Measurements from ENCODE around the gene HBS1L. TPM values are rescaled to one million over a fixed set of nuclear protein-coding genes. Genes with fewer than 3 reads are reported as not detected.

The HBS1L gene
- polyA plus RNA-seq (2012; rRNA removed): 19.0 and 24.3 TPM in 2 replicates
- 29.0 and 36.8 TPM in 2 replicates for polyA plus RNA-seq (2012; cell fraction: cytosol; rRNA removed)
- 6.9 and 19.7 TPM in 2 replicates for polyA plus RNA-seq (2012; cell fraction: nucleus; rRNA removed)

GRCh38 chr6:135054569-135055498, at the start of gene HBS1L:
HBS1L (minus strand) TSS chr6:135054822; CDS start chr6:135054691, 131 bp downstream.
- Histone ChIP-seq H2AFZ (ENCODE audit: low read depth) (peak within 1 kb of the TSS; percentile 99), H3K4me1 (ENCODE audit: control insufficient read depth in 1 of 2, insufficient read depth in 2 of 2, low read depth in 1 of 2, low read length in 1 of 2) (peaks cover 0 to 10% of the 10 kb centered on the region in 2 experiments; a peak in 2 of 4 replicates), H3K27me3 (ENCODE audit: insufficient read depth) (no peaks in the 10 kb centered on the region), H4K20me1 (ENCODE audit: insufficient read depth) (peaks cover 7% of the 10 kb centered on the region; the same call in 1 of the 2 replicates), H3F3A (replicated peaks; ENCODE audit: insufficient read depth) (no peaks in the 10 kb centered on the region), H3K4me2 (peak within 1 kb of the TSS; percentile 81), H3K9me3 (no peaks in the 10 kb centered on the region), H3K9me2 (no peaks in the 10 kb centered on the region), H3K4me3 (ENCODE audit: low read depth in 2 of 2, low read length in 1 of 2) (peak within 1 kb of the TSS; percentile 92), H3K27ac (ENCODE audit: low read depth in 2 of 2, low read length in 1 of 2) (peak within 1 kb of the TSS; percentile 76 to 85), H3K79me2 (ENCODE audit: insufficient read depth) (peaks cover 47% of the 10 kb centered on the region), H3K9ac (peak within 1 kb of the TSS; percentile 88), H3K36me3 (replicated peaks in 1 of 2; ENCODE audit: control insufficient read depth in 1 of 2, insufficient read depth in 2 of 2, low read length in 1 of 2) (peaks cover 0 to 6% of the 10 kb centered on the region in 2 experiments)
- WGBS (ENCODE audit: low lambda C conversion rate): 41% methylated on average over 24 of the region's 53 CpGs
- POLR2A ChIA-PET: interaction anchor here (0.6 to 1.2 kb wide), 3 partner anchors 11 to 177 kb away, joined by 3 to 4 read pairs (median 3); no protein-coding TSS in a partner anchor
- CTCF ChIA-PET: no interaction called here
- DNase-seq: peak; percentile 95
- no peak for TF ChIP-seq RFX5 (IDR thresholded peaks at IDR 0.05; ENCODE audit: low read length)
- 0 out of 2 replicates have a peak, but pooled peaks have one; percentile 6 for TF ChIP-seq SIN3A (IDR thresholded peaks at IDR 0.05; ENCODE audit: borderline replicate concordance, low read depth, low read length)
- no peak for TF ChIP-seq MEF2A (IDR thresholded peaks at IDR 0.05; ENCODE audit: borderline replicate concordance, low read depth)
- TF ChIP-seq CHD2 (IDR thresholded peaks at IDR 0.05; ENCODE audit: low read length, partially characterized antibody): peak; percentile 89
- peak; percentile 96 for TF ChIP-seq TAF1 (IDR thresholded peaks at IDR 0.05; ENCODE audit: borderline replicate concordance, low read depth, low read length)
- no peak for TF ChIP-seq TCF12 (IDR thresholded peaks at IDR 0.05)
- no peak for TF ChIP-seq REST (IDR thresholded peaks at IDR 0.05; ENCODE audit: low read depth, low read length)
- TF ChIP-seq USF1 (IDR thresholded peaks at IDR 0.05; ENCODE audit: borderline replicate concordance, low read depth): no peak
- TF ChIP-seq GABPA (IDR thresholded peaks at IDR 0.05; ENCODE audit: low read depth): no peak
- no peak for TF ChIP-seq FOXM1 (IDR thresholded peaks at IDR 0.05; ENCODE audit: low read depth)
- no peak for TF ChIP-seq FOSL2 (IDR thresholded peaks at IDR 0.05; ENCODE audit: borderline replicate concordance, low read depth)
- no peak for TF ChIP-seq ZBTB33 (IDR thresholded peaks at IDR 0.05; ENCODE audit: borderline replicate concordance, low read depth)
- no peak for TF ChIP-seq FOXJ3 (CRISPR knock-in tag; IDR thresholded peaks at IDR 0.05)
- no peak for TF ChIP-seq CTCF (IDR thresholded peaks at IDR 0.05)
- TF ChIP-seq NFIC (IDR thresholded peaks at IDR 0.05; ENCODE audit: borderline replicate concordance): no peak
- TF ChIP-seq YY1 (IDR thresholded peaks at IDR 0.05; ENCODE audit: low read depth): peak; percentile 96
- TF ChIP-seq IRF3 (IDR thresholded peaks at IDR 0.05; ENCODE audit: low read depth, low read length): no peak
- TF ChIP-seq MXI1 (IDR thresholded peaks at IDR 0.05; ENCODE audit: low read depth, low read length): no peak
- TF ChIP-seq NRF1 (IDR thresholded peaks at IDR 0.05; ENCODE audit: low read depth, low read length): peak; percentile 97
- no peak; a peak in 1 of 4 replicates for TF ChIP-seq EP300 (IDR thresholded peaks at IDR 0.05; ENCODE audit: borderline replicate concordance in 1 of 2, low read depth in 1 of 2, low read length in 1 of 2)
- peak; percentile 21; the same call in 1 of the 2 replicates for TF ChIP-seq RCOR1 (IDR thresholded peaks at IDR 0.05; ENCODE audit: low read length)
- no peak for TF ChIP-seq RXRA (IDR thresholded peaks at IDR 0.05; ENCODE audit: borderline replicate concordance, low read depth)
